HepG2 (cell line): ENCODE data around the gene CFAP73. TPM values are rescaled to one million over a fixed set of nuclear protein-coding genes. Genes with fewer than 3 reads are reported as not detected.

Experiments
- DMTF1 ChIP-seq: sonication (generic); formaldehyde crosslinking; IDR thresholded peaks from 2 replicates; pipeline ENCODE4 v1.4.0; 2020; ENCODE audit warnings: mild to moderate bottlenecking, missing genetic modification reagents
- ESRRA ChIP-seq: sonication (generic); formaldehyde crosslinking; IDR thresholded peaks from 2 replicates; pipeline ENCODE4 v1.5.1; 2020; ENCODE audit warnings: mild to moderate bottlenecking, low read depth, missing genetic modification reagents
- ETV5 ChIP-seq: IDR thresholded peaks from 2 replicates; pipeline ENCODE4 v1.6.1; 2018; ENCODE audit warnings: missing biosample characterization, missing genetic modification reagents, inconsistent platforms, borderline replicate concordance
- HOMEZ ChIP-seq: IDR thresholded peaks from 2 replicates; pipeline ENCODE4 v1.6.1; 2016; ENCODE audit warnings: low read depth
- POLR2A ChIP-seq, 2 experiments: IDR thresholded peaks; 2 replicates each; pipeline ENCODE4 v1.6.1; 2011; ENCODE audit warnings: low read depth in 2 of 2, low read length in 2 of 2, mild to moderate bottlenecking in 1 of 2, moderate library complexity in 1 of 2; ENCODE audit not compliant: insufficient read depth in 1 of 2
- SKI ChIP-seq: fragments of 450-650 bp; IDR thresholded peaks from one replicate; pipeline ENCODE4 v1.6.1; 2018; ENCODE audit warnings: mild to moderate bottlenecking; ENCODE audit not compliant: partially characterized antibody
- SKIL ChIP-seq: sonication (generic); formaldehyde crosslinking; IDR thresholded peaks from 2 replicates; pipeline ENCODE4 v1.8.0; 2022; ENCODE audit warnings: missing genetic modification reagents, mild to moderate bottlenecking, moderate library complexity, borderline replicate concordance
- ZFY ChIP-seq: sonication (generic); formaldehyde crosslinking; IDR thresholded peaks from 2 replicates; pipeline ENCODE4 v1.4.0; 2020; ENCODE audit warnings: missing genetic modification reagents
- ZNF549 ChIP-seq: sonication (generic); formaldehyde crosslinking; IDR thresholded peaks from 2 replicates; pipeline ENCODE4 v1.5.0; 2020; ENCODE audit warnings: missing genetic modification reagents
- ZNF646 ChIP-seq: sonication (generic); formaldehyde crosslinking; IDR thresholded peaks from 2 replicates; pipeline ENCODE4 v1.9.0; 2021; ENCODE audit warnings: mild to moderate bottlenecking, missing genetic modification reagents
- ZNF720 ChIP-seq: sonication (generic); formaldehyde crosslinking; IDR thresholded peaks from 2 replicates; pipeline ENCODE4 v1.4.0; 2020; ENCODE audit warnings: missing genetic modification reagents
- ZNF788 ChIP-seq: sonication (generic); formaldehyde crosslinking; IDR thresholded peaks from 2 replicates; pipeline ENCODE4 v1.5.0; 2020; ENCODE audit warnings: mild to moderate bottlenecking, missing genetic modification reagents, borderline replicate concordance
- ZUFSP ChIP-seq: sonication (generic); formaldehyde crosslinking; IDR thresholded peaks from 2 replicates; pipeline ENCODE4 v1.9.0; 2021; ENCODE audit warnings: missing genetic modification reagents, mild to moderate bottlenecking, borderline replicate concordance
- polyA plus RNA-seq, 8 experiments: library from polyadenylated mRNA; depleted of rRNA in 3 of 8; stranded (reverse) in 7 of 8; unstranded in 1 of 8; fragments of >200 nt; fragmentation: Illumina TruSeq in 4 of 8; extraction: Trizol in 4 of 8; gene quantifications; 2 replicates each; pipeline versions ENCODE4 v1.2.1 to v1.2.3, GENCODE V29; 2011 to 2016; ENCODE audit warnings: low read depth in 4 of 8, missing spikeins in 1 of 8, mixed read lengths in 1 of 8; ENCODE audit not compliant: insufficient read depth in 1 of 8
- total RNA-seq, 5 experiments: library from RNA; depleted of rRNA; stranded (reverse); fragments of >200 nt; fragmentation: Illumina TruSeq; extraction: Trizol; gene quantifications; 2 replicates each; pipeline ENCODE4 v1.2.3, GENCODE V29; 2016; ENCODE audit warnings: low read depth in 1 of 5

Gene CFAP73
- total and polyA plus RNA-seq, 2 of the 13 experiments (the other 11 are each of a cell fraction or from before 2014, with no cell fraction given), result not detected

GRCh38 chr12:113185180-113186032 lies 35.9 kb downstream of the CFAP73 start, which contains the start of the genes DDX54 and RITA1 (continued):
- TF ChIP-seq SKIL (CRISPR knock-in tag), result peak; percentile 57; the same call in 1 of the 2 replicates
- no peak for TF ChIP-seq ZNF646 (CRISPR knock-in tag)
- no peak for TF ChIP-seq ZNF549 (CRISPR knock-in tag)
- no peak for TF ChIP-seq ETV5 (CRISPR knock-in tag)
- TF ChIP-seq ZUFSP (CRISPR knock-in tag), result no peak
- peak; percentile 24 for TF ChIP-seq SKI
- peak; percentile 70 to 86; a peak in 3 of 4 replicates for TF ChIP-seq POLR2A (IDR thresholded peaks at IDR 0.05; ENCODE audit: insufficient read depth in 1 of 2, low read depth in 2 of 2, low read length in 2 of 2)
- peak; percentile 35 for TF ChIP-seq ESRRA (CRISPR knock-in tag)
- TF ChIP-seq ZFY, result peak; percentile 97
- peak; percentile 69; the same call in 1 of the 2 replicates for TF ChIP-seq HOMEZ (CRISPR knock-in tag)
- no peak for TF ChIP-seq ZNF720
- peak; percentile 56 for TF ChIP-seq ZNF788 (CRISPR knock-in tag)
- no peak for TF ChIP-seq DMTF1 (CRISPR knock-in tag)
